GM12873 (cell line): ENCODE measurements around the gene NUTF2.

Experiments
- TF ChIP-seq, protein P1 (sequence below): IDR thresholded peaks from 2 replicates; pipeline ENCODE4 v1.5.1; 2012; ENCODE audit warnings: low read depth, mild to moderate bottlenecking, moderate library complexity, low read length, control low read depth; ENCODE audit not compliant: insufficient read depth; ENCODE audit errors: missing control alignments

Gene NUTF2

GRCh38 chr16:67846320-67847063, at the start of gene NUTF2:
TSS of gene NUTF2 (plus strand) at chr16:67846933. CDS start at chr16:67865131, 18,198 bp downstream.
- TF ChIP-seq, protein P1, sequence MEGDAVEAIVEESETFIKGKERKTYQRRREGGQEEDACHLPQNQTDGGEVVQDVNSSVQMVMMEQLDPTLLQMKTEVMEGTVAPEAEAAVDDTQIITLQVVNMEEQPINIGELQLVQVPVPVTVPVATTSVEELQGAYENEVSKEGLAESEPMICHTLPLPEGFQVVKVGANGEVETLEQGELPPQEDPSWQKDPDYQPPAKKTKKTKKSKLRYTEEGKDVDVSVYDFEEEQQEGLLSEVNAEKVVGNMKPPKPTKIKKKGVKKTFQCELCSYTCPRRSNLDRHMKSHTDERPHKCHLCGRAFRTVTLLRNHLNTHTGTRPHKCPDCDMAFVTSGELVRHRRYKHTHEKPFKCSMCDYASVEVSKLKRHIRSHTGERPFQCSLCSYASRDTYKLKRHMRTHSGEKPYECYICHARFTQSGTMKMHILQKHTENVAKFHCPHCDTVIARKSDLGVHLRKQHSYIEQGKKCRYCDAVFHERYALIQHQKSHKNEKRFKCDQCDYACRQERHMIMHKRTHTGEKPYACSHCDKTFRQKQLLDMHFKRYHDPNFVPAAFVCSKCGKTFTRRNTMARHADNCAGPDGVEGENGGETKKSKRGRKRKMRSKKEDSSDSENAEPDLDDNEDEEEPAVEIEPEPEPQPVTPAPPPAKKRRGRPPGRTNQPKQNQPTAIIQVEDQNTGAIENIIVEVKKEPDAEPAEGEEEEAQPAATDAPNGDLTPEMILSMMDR: no peak

DNA sequence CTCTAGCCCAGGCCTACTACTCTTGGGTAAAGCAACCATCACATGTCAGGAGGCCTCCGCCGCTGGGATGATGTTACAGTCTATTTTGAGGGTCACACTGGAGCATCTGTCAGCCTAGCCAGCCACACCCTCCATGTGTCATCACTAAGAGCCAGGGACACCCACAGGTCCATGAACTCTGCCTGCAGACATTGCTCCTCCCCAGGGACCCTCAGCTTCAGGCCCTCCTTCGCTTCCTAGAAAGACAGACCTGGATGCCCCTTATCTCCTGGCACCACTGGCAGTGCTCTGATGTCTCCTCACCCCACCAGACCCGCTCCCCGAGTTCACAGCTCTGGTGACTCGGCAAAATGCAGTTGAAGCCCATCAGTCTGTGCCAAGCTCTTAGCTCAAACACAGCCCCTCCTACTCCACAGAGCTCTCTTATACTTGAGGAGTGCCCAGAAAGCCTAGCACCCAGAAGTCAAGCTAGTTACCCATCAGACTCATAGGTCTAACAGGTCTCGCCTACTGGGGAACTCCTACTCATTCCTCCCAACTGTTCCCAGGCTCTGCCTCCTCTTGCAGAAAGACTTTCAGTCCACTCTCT, 46.3 kb upstream of the NUTF2 start:
- TF ChIP-seq, protein P1: no peak

DNA sequence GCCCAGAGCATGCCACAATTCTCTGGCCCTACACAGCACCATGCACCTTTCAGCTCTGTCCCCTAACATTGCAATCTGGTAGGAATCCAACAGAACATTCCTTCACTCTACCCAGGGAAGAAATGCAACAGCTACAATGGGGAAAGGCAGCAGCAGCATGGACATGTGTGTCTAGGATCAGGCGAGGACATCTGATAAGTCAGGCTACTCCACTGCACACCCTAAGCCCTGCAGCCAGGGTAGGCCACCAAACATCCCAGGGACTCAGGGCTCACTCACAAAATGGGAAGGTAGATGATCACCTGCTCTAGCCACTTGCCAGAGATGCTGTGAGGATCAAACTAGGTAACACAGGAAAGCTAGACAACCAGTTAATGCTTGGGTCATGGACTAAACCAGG, 45.5 kb upstream of the NUTF2 start:
- TF ChIP-seq, protein P1: no peak

DNA sequence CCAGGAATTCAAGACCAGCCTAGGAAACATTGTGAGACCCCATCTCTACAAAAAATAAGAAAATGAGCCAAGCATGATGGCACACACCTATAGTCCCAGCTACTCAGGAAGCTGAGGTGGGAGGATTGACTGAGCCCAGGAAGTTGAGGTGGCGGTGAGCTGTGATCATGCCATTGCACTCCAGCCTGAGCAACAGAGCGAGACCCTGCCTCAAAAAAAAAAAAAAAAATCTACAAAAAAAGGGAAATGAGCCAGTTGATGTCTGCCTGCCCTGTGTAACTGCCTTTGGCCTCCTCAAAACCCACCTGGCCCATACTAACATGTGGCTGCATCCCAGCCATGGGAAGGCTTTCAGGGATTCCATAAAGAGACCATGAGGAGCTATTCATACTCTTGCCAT, 44.9 kb upstream of the NUTF2 start:
- TF ChIP-seq, protein P1: no peak

DNA sequence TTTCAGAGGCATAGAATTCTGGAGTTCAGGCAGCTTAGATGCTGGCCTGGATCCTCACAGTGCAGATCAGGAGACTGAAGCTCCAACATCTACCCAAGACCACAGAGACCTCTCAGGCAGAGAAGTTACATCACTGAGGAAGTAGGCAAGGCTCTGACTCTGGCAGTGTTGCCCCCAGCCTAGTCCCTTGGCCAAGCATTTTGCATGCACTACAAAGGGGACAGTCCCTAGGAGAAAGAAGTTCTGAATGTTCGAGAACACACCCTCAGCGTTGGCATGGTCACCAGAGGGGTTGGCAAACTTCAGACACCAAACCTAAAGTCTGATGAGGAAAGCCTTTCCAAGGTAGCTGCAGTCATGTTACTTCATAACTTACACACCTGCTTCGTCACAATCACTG, 42.8 kb upstream of the NUTF2 start:
- TF ChIP-seq, protein P1: no peak

DNA sequence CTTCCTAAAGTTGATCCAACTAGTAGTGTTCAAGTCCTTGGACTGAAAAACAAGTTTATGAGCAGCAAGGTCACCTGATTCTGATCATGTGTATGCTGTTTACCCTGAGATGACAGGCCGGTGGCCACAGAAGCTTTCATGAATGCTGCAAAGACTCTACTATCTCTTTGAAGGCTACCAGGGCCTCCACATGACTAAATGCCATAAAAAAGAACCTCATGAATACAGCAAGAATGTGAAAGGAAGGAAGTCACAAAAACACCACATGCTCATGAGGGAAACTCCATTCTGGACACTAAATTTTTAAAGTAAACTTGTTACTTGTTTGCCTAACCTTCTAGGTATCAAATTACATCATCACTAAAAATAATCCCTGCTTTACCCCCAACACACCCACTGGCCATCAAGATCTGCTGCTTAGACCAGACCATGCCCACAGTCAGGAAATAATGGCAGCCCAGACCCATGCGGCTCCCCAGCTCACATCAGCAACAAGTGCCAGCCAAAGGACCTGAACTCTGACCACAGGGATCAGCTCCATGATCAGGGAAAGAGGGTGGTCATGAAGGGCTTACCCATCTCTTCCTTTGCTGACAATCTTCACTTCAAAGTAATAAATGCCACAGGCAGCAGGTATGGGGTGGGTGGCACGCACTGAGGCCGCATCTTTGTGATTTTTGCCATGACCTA, 41.7 kb upstream of the NUTF2 start:
- TF ChIP-seq, protein P1: no peak

- TF ChIP-seq, protein P1: peak; percentile 6
Measured at GRCh38 chr16:67805718-67806427, 40.9 kb upstream of the NUTF2 start.
